Measurements from ENCODE around the gene SLC7A5. TPM values are rescaled to one million over a fixed set of nuclear protein-coding genes. Genes with fewer than 3 reads are reported as not detected.

Gene SLC7A5
- polyA plus RNA-seq, 4 donors: 3.6 to 82.2 (median 8.6) TPM

GRCh38 chr16:87853411-87854052 lies 15.8 kb downstream of the SLC7A5 start:
- DNase-seq: peak; percentile 87 to 98
- no peaks in the 10 kb centered on the region for H3K27me3 ChIP-seq (ENCODE audit: control insufficient read depth in 3 of 3, insufficient read depth in 3 of 3, low read length in 3 of 3)
- no peaks in the 10 kb centered on the region for H3K9me3 ChIP-seq (ENCODE audit: control insufficient read depth in 2 of 2, insufficient read depth in 1 of 2, low read depth in 1 of 2, low read length in 1 of 2)
- H3K27ac ChIP-seq (ENCODE audit: low read depth in 1 of 3, low read length in 2 of 3): peak overlapping the region; percentile 16 to 94 (median 82)
- H3K36me3 ChIP-seq (ENCODE audit: control insufficient read depth in 3 of 3, insufficient read depth in 2 of 3, low read depth in 1 of 3, low read length in 3 of 3): peaks cover 0 to 75% (median 4%) of the 10 kb centered on the region in 3 donors
- peak overlapping the region in 2 of 3 donors; percentile 21 to 25 for H3K4me3 ChIP-seq (ENCODE audit: low read depth in 1 of 3, low read length in 3 of 3)
- H3K4me1 ChIP-seq (ENCODE audit: control insufficient read depth in 3 of 3, insufficient read depth in 2 of 3, low read depth in 1 of 3, low read length in 2 of 3): peaks cover 2 to 60% (median 18%) of the 10 kb centered on the region in 3 donors
- 6 to 9% (median 7%) methylated on average over 20 to 25 of the region's 25 CpGs for WGBS, 3 donors
- FAIRE-seq: no peak

- H3K4me1 ChIP-seq (ENCODE audit: control insufficient read depth in 3 of 3, insufficient read depth in 2 of 3, low read depth in 1 of 3, low read length in 2 of 3): peaks cover 2 to 79% (median 18%) of the 10 kb centered on the region in 3 donors
These were observed 17.7 kb downstream of the SLC7A5 start for GRCh38 chr16:87851601-87852000.

GRCh38 chr16:87851141-87851587 lies 18.1 kb downstream of the SLC7A5 start:
- Histone ChIP-seq H3K27ac (ENCODE audit: low read depth in 1 of 3, low read length in 2 of 3) (no peak overlapping the region), H3K36me3 (ENCODE audit: control insufficient read depth in 3 of 3, insufficient read depth in 2 of 3, low read depth in 1 of 3, low read length in 3 of 3) (peaks cover 0 to 82% (median 4%) of the 10 kb centered on the region in 3 donors), H3K9me3 (ENCODE audit: control insufficient read depth in 2 of 2, insufficient read depth in 1 of 2, low read depth in 1 of 2, low read length in 1 of 2) (no peaks in the 10 kb centered on the region), H3K27me3 (ENCODE audit: control insufficient read depth in 3 of 3, insufficient read depth in 3 of 3, low read length in 3 of 3) (no peaks in the 10 kb centered on the region), H3K4me3 (ENCODE audit: low read depth in 1 of 3, low read length in 3 of 3) (no peak overlapping the region), H3K4me1 (ENCODE audit: control insufficient read depth in 3 of 3, insufficient read depth in 2 of 3, low read depth in 1 of 3, low read length in 2 of 3) (peaks cover 2 to 83% (median 18%) of the 10 kb centered on the region in 3 donors)
- 75 to 82% (median 82%) methylated on average over 14 of the region's 14 CpGs for whole genome bisulfite sequencing, 3 donors
- FAIRE-seq: no peak
- no peak for DNase-seq

More at GRCh38 chr16:87851601-87852000, 17.7 kb downstream of the SLC7A5 start:
- WGBS, 3 donors: 84 to 85% (median 84%) methylated on average over 20 to 21 of the region's 21 CpGs
- FAIRE-seq (no peak), DNase-seq (no peak)
- H3K36me3 ChIP-seq (ENCODE audit: control insufficient read depth in 3 of 3, insufficient read depth in 2 of 3, low read depth in 1 of 3, low read length in 3 of 3): peaks cover 0 to 81% (median 4%) of the 10 kb centered on the region in 3 donors
- no peak overlapping the region for H3K27ac ChIP-seq (ENCODE audit: low read depth in 1 of 3, low read length in 2 of 3)
- no peaks in the 10 kb centered on the region for H3K27me3 ChIP-seq (ENCODE audit: control insufficient read depth in 3 of 3, insufficient read depth in 3 of 3, low read length in 3 of 3)
- no peaks in the 10 kb centered on the region for H3K9me3 ChIP-seq (ENCODE audit: control insufficient read depth in 2 of 2, insufficient read depth in 1 of 2, low read depth in 1 of 2, low read length in 1 of 2)
- H3K4me3 ChIP-seq (ENCODE audit: low read depth in 1 of 3, low read length in 3 of 3): no peak overlapping the region

GRCh38 chr16:87850009-87851006 lies 19.0 kb downstream of the SLC7A5 start:
- no peak overlapping the region for H3K4me3 ChIP-seq (ENCODE audit: low read depth in 1 of 3, low read length in 3 of 3)
- 30 to 49% (median 39%) methylated on average over 23 to 25 of the region's 25 CpGs for WGBS, 3 donors
- peak overlapping the region in 1 of 3 donors; percentile 6 for H3K27ac ChIP-seq (ENCODE audit: low read depth in 1 of 3, low read length in 2 of 3)
- peaks cover 0 to 81% (median 4%) of the 10 kb centered on the region in 3 donors for H3K36me3 ChIP-seq (ENCODE audit: control insufficient read depth in 3 of 3, insufficient read depth in 2 of 3, low read depth in 1 of 3, low read length in 3 of 3)
- peak in 1 of 2 donors; percentile 82 for DNase-seq
- no peaks in the 10 kb centered on the region for H3K27me3 ChIP-seq (ENCODE audit: control insufficient read depth in 3 of 3, insufficient read depth in 3 of 3, low read length in 3 of 3)
- H3K4me1 ChIP-seq (ENCODE audit: control insufficient read depth in 3 of 3, insufficient read depth in 2 of 3, low read depth in 1 of 3, low read length in 2 of 3): peaks cover 2 to 83% (median 16%) of the 10 kb centered on the region in 3 donors
- H3K9me3 ChIP-seq (ENCODE audit: control insufficient read depth in 2 of 2, insufficient read depth in 1 of 2, low read depth in 1 of 2, low read length in 1 of 2): no peaks in the 10 kb centered on the region
- no peak for FAIRE-seq

GRCh38 chr16:87849419-87850008 lies 19.8 kb downstream of the SLC7A5 start:
- FAIRE-seq (no peak), DNase-seq (peak in 1 of 2 donors; percentile 85)
- 32 to 70% (median 53%) methylated on average over 16 of the region's 16 CpGs for WGBS, 3 donors
- Histone ChIP-seq H3K27me3 (ENCODE audit: control insufficient read depth in 3 of 3, insufficient read depth in 3 of 3, low read length in 3 of 3) (no peaks in the 10 kb centered on the region), H3K9me3 (ENCODE audit: control insufficient read depth in 2 of 2, insufficient read depth in 1 of 2, low read depth in 1 of 2, low read length in 1 of 2) (no peaks in the 10 kb centered on the region), H3K36me3 (ENCODE audit: control insufficient read depth in 3 of 3, insufficient read depth in 2 of 3, low read depth in 1 of 3, low read length in 3 of 3) (peaks cover 0 to 79% (median 4%) of the 10 kb centered on the region in 3 donors), H3K4me3 (ENCODE audit: low read depth in 1 of 3, low read length in 3 of 3) (no peak overlapping the region), H3K27ac (ENCODE audit: low read depth in 1 of 3, low read length in 2 of 3) (peak overlapping the region in 1 of 3 donors; percentile 6), H3K4me1 (ENCODE audit: control insufficient read depth in 3 of 3, insufficient read depth in 2 of 3, low read depth in 1 of 3, low read length in 2 of 3) (peaks cover 2 to 78% (median 13%) of the 10 kb centered on the region in 3 donors)

- WGBS, 3 donors: 36 to 73% (median 56%) methylated on average over 18 of the region's 18 CpGs
These were observed 20.5 kb downstream of the SLC7A5 start for GRCh38 chr16:87848676-87849345.

GRCh38 chr16:87847785-87848675 lies 21.3 kb downstream of the SLC7A5 start:
- Histone ChIP-seq H3K36me3 (ENCODE audit: control insufficient read depth in 3 of 3, insufficient read depth in 2 of 3, low read depth in 1 of 3, low read length in 3 of 3) (peaks cover 0 to 88% (median 4%) of the 10 kb centered on the region in 3 donors), H3K4me1 (ENCODE audit: control insufficient read depth in 3 of 3, insufficient read depth in 2 of 3, low read depth in 1 of 3, low read length in 2 of 3) (peaks cover 2 to 80% (median 7%) of the 10 kb centered on the region in 3 donors), H3K4me3 (ENCODE audit: low read depth in 1 of 3, low read length in 3 of 3) (no peak overlapping the region), H3K9me3 (ENCODE audit: control insufficient read depth in 2 of 2, insufficient read depth in 1 of 2, low read depth in 1 of 2, low read length in 1 of 2) (no peaks in the 10 kb centered on the region), H3K27ac (ENCODE audit: low read depth in 1 of 3, low read length in 2 of 3) (peak overlapping the region in 2 of 3 donors; percentile 73 to 74), H3K27me3 (ENCODE audit: control insufficient read depth in 3 of 3, insufficient read depth in 3 of 3, low read length in 3 of 3) (no peaks in the 10 kb centered on the region)
- FAIRE-seq (no peak), DNase-seq (peak; percentile 66 to 75)
- WGBS, 3 donors: 28 to 70% (median 46%) methylated on average over 28 of the region's 28 CpGs

More at GRCh38 chr16:87848676-87849345, 20.5 kb downstream of the SLC7A5 start:
- FAIRE-seq: no peak
- Histone ChIP-seq H3K36me3 (ENCODE audit: control insufficient read depth in 3 of 3, insufficient read depth in 2 of 3, low read depth in 1 of 3, low read length in 3 of 3) (peaks cover 0 to 85% (median 4%) of the 10 kb centered on the region in 3 donors), H3K4me3 (ENCODE audit: low read depth in 1 of 3, low read length in 3 of 3) (no peak overlapping the region), H3K4me1 (ENCODE audit: control insufficient read depth in 3 of 3, insufficient read depth in 2 of 3, low read depth in 1 of 3, low read length in 2 of 3) (peaks cover 2 to 79% (median 11%) of the 10 kb centered on the region in 3 donors), H3K9me3 (ENCODE audit: control insufficient read depth in 2 of 2, insufficient read depth in 1 of 2, low read depth in 1 of 2, low read length in 1 of 2) (no peaks in the 10 kb centered on the region), H3K27me3 (ENCODE audit: control insufficient read depth in 3 of 3, insufficient read depth in 3 of 3, low read length in 3 of 3) (no peaks in the 10 kb centered on the region), H3K27ac (ENCODE audit: low read depth in 1 of 3, low read length in 2 of 3) (peak overlapping the region in 2 of 3 donors; percentile 39 to 73)
- DNase-seq: no peak
